K562 (cell line): ENCODE results near the gene STIM1. TPM values are rescaled to one million over a fixed set of nuclear protein-coding genes. Genes with fewer than 3 reads are reported as not detected.
A peak's percentile ranks its signal among the peaks of the same experiment; 100 is the strongest.

Experiments
- GMEB1 ChIP-seq: fragments of 250-450 bp; sonication (Bioruptor Pico); IDR thresholded peaks from 2 replicates; pipeline ENCODE4 v1.4.0; 2020; ENCODE audit warnings: mild to moderate bottlenecking
- HDAC1 ChIP-seq, 2 experiments: fragments of 450-650 bp; IDR thresholded peaks; 2 replicates each; pipeline ENCODE4 v1.6.1; 2016 to 2017; ENCODE audit warnings: inconsistent platforms in 1 of 2, mild to moderate bottlenecking in 1 of 2, moderate library complexity in 1 of 2
- HEY1 ChIP-seq: fragments of 250-450 bp; sonication (Bioruptor Pico); IDR thresholded peaks from 2 replicates; pipeline ENCODE4 v1.5.0; 2020; ENCODE audit warnings: mild to moderate bottlenecking, moderate library complexity, borderline replicate concordance
- HLTF ChIP-seq: fragments of 450-650 bp; IDR thresholded peaks from 2 replicates; pipeline ENCODE4 v1.6.1; 2016
- MEF2D ChIP-seq: conservative IDR thresholded peaks from 2 replicates; pipeline ENCODE4 v1.6.1; 2016; ENCODE audit warnings: low read depth, missing genetic modification characterization, missing compliant biosample characterization
- NFE2L1 ChIP-seq: fragments of 450-650 bp; IDR thresholded peaks from 2 replicates; pipeline ENCODE4 v1.6.1; 2016; ENCODE audit warnings: missing genetic modification characterization, low read depth, mild to moderate bottlenecking, missing compliant biosample characterization, moderate library complexity, borderline replicate concordance
- NFRKB ChIP-seq: fragments of 450-650 bp; IDR thresholded peaks from 2 replicates; pipeline ENCODE4 v1.6.1; 2016; ENCODE audit warnings: low read depth
- POLR2H ChIP-seq: IDR thresholded peaks from 2 replicates; pipeline ENCODE4 v1.6.1; 2016; ENCODE audit warnings: missing genetic modification characterization, low read depth, mild to moderate bottlenecking, control low read depth, missing compliant biosample characterization, moderate library complexity
- RNF2 ChIP-seq: sonication (generic); IDR thresholded peaks from 2 replicates; pipeline ENCODE4 v1.6.1; 2016
- SMAD4 ChIP-seq: fragments of 250-450 bp; sonication (Bioruptor Pico); conservative IDR thresholded peaks from 2 replicates; pipeline ENCODE4 v1.8.0; 2021; ENCODE audit warnings: inconsistent platforms, mild to moderate bottlenecking, moderate library complexity
- SP1 ChIP-seq: sonication (generic); formaldehyde crosslinking; IDR thresholded peaks from 2 replicates; pipeline ENCODE4 v1.8.1; 2022; ENCODE audit warnings: mild to moderate bottlenecking, missing genetic modification reagents
- ZKSCAN3 ChIP-seq: fragments of 250-450 bp; sonication (Bioruptor Pico); IDR thresholded peaks from 2 replicates; pipeline ENCODE4 v1.4.0; 2020
- ZNF224 ChIP-seq: sonication (generic); formaldehyde crosslinking; IDR thresholded peaks from 2 replicates; pipeline ENCODE4 v1.8.0; 2022; ENCODE audit warnings: mild to moderate bottlenecking, missing genetic modification reagents
- polyA plus RNA-seq, 8 experiments: library from polyadenylated mRNA; depleted of rRNA in 4 of 8; stranded (reverse) in 5 of 8; unstranded in 3 of 8; fragments of >200 nt; fragmentation: Nextera tagmentation in 2 of 8; fragmentation: Illumina TruSeq in 1 of 8; extraction: Ambion mirVana in 2 of 8; extraction: Trizol in 1 of 8; gene quantifications; 2 replicates each; pipeline versions ENCODE4 v1.2.1 to v1.2.3, GENCODE V29; 2011 to 2014; ENCODE audit warnings: inconsistent platforms in 1 of 8, missing spikeins in 1 of 8
- total RNA-seq, 7 experiments: library from RNA; depleted of rRNA in 6 of 7; stranded (reverse); fragments of >200 nt in 6 of 7; fragmentation: Illumina TruSeq in 2 of 7; extraction: Trizol in 2 of 7; gene quantifications; 2 replicates each; pipeline versions ENCODE4 v1.2.1 to v1.2.3, GENCODE V29; 2011 to 2021; ENCODE audit warnings: low replicate concordance in 1 of 7
- TF ChIP-seq, protein P1 (sequence below), 2 experiments: fragments of 450-650 bp in 1 of 2; IDR thresholded peaks; 2 replicates each; pipeline ENCODE4 v1.6.1; 2011 to 2017; ENCODE audit warnings: low read depth in 2 of 2, antibody characterized with exemption in 1 of 2, borderline replicate concordance in 1 of 2, low read length in 1 of 2, mild to moderate bottlenecking in 1 of 2, mixed read lengths in 1 of 2; ENCODE audit not compliant: control insufficient read depth in 1 of 2
- TF ChIP-seq, protein P2 (sequence below): fragments of 450-650 bp; IDR thresholded peaks from 2 replicates; pipeline ENCODE4 v1.6.1; 2016; ENCODE audit warnings: antibody characterized with exemption
- TF ChIP-seq, protein P3 (sequence below), 2 experiments: fragments of 450-650 bp in 1 of 2; sonication (generic) in 1 of 2; formaldehyde crosslinking in 1 of 2; IDR thresholded peaks in 1 of 2; conservative IDR thresholded peaks in 1 of 2; 2 replicates each; pipeline versions ENCODE4 v1.6.1 to v1.8.1; 2016 to 2023; ENCODE audit warnings: mild to moderate bottlenecking in 2 of 2, moderate library complexity in 2 of 2, inconsistent platforms in 1 of 2, missing genetic modification reagents in 1 of 2
- TF ChIP-seq, protein P4 (sequence below): fragments of 450-650 bp; formaldehyde crosslinking; IDR thresholded peaks from 2 replicates; pipeline ENCODE4 v1.4.0; 2020; ENCODE audit warnings: mild to moderate bottlenecking, moderate library complexity

STIM1 gene
- total and polyA plus RNA-seq, 9 of the 15 experiments (the other 6 are each of a cell fraction or from before 2014, with no cell fraction given), result 7.7 to 50.5 (median 22.5) TPM

- TF ChIP-seq, protein P1, sequence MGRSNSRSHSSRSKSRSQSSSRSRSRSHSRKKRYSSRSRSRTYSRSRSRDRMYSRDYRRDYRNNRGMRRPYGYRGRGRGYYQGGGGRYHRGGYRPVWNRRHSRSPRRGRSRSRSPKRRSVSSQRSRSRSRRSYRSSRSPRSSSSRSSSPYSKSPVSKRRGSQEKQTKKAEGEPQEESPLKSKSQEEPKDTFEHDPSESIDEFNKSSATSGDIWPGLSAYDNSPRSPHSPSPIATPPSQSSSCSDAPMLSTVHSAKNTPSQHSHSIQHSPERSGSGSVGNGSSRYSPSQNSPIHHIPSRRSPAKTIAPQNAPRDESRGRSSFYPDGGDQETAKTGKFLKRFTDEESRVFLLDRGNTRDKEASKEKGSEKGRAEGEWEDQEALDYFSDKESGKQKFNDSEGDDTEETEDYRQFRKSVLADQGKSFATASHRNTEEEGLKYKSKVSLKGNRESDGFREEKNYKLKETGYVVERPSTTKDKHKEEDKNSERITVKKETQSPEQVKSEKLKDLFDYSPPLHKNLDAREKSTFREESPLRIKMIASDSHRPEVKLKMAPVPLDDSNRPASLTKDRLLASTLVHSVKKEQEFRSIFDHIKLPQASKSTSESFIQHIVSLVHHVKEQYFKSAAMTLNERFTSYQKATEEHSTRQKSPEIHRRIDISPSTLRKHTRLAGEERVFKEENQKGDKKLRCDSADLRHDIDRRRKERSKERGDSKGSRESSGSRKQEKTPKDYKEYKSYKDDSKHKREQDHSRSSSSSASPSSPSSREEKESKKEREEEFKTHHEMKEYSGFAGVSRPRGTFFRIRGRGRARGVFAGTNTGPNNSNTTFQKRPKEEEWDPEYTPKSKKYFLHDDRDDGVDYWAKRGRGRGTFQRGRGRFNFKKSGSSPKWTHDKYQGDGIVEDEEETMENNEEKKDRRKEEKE (IDR thresholded peaks at IDR 0.05; ENCODE audit: borderline replicate concordance in 1 of 2, control insufficient read depth in 1 of 2, low read depth in 2 of 2, low read length in 1 of 2), result no peak
- no peak for TF ChIP-seq ZKSCAN3 (CRISPR knock-in tag)
- TF ChIP-seq POLR2H, result peak; percentile 87
- TF ChIP-seq SMAD4, result peak; percentile 47; the same call in 1 of the 2 replicates
- TF ChIP-seq, protein P2, sequence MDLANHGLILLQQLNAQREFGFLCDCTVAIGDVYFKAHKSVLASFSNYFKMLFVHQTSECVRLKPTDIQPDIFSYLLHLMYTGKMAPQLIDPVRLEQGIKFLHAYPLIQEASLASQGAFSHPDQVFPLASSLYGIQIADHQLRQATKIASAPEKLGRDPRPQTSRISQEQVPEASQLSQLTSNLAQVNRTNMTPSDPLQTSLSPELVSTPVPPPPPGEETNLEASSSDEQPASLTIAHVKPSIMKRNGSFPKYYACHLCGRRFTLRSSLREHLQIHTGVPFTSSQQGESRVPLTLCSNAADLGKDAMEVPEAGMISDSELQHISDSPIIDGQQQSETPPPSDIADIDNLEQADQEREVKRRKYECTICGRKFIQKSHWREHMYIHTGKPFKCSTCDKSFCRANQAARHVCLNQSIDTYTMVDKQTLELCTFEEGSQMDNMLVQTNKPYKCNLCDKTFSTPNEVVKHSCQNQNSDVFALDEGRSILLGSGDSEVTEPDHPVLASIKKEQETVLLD, result no peak
- no peak for TF ChIP-seq ZNF224 (CRISPR knock-in tag)
- TF ChIP-seq NFE2L1 (tag), result 0 out of 2 replicates have a peak, but pooled peaks have one; percentile 20
- peak; percentile 57; the same call in 1 of the 2 replicates for TF ChIP-seq MEF2D (tag)
- no peak for TF ChIP-seq HLTF
- TF ChIP-seq, protein P3, sequence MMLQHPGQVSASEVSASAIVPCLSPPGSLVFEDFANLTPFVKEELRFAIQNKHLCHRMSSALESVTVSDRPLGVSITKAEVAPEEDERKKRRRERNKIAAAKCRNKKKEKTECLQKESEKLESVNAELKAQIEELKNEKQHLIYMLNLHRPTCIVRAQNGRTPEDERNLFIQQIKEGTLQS (IDR thresholded peaks at IDR 0.05), result peak; percentile 97
- TF ChIP-seq, protein P3 (CRISPR knock-in tag; conservative IDR thresholded peaks at IDR 0.05), result no peak; the same call in 1 of the 2 replicates
- peak; percentile 75 for TF ChIP-seq RNF2
- TF ChIP-seq NFRKB, result 0 out of 2 replicates have a peak, but pooled peaks have one; percentile 28
- TF ChIP-seq HDAC1 (IDR thresholded peaks at IDR 0.05), result peak in 1 of 2 experiments; percentile 36; a peak in 1 of 4 replicates
- no peak for TF ChIP-seq HEY1 (CRISPR knock-in tag)
- 0 out of 2 replicates have a peak, but pooled peaks have one; percentile 21 for TF ChIP-seq SP1 (CRISPR knock-in tag)
- TF ChIP-seq, protein P4, sequence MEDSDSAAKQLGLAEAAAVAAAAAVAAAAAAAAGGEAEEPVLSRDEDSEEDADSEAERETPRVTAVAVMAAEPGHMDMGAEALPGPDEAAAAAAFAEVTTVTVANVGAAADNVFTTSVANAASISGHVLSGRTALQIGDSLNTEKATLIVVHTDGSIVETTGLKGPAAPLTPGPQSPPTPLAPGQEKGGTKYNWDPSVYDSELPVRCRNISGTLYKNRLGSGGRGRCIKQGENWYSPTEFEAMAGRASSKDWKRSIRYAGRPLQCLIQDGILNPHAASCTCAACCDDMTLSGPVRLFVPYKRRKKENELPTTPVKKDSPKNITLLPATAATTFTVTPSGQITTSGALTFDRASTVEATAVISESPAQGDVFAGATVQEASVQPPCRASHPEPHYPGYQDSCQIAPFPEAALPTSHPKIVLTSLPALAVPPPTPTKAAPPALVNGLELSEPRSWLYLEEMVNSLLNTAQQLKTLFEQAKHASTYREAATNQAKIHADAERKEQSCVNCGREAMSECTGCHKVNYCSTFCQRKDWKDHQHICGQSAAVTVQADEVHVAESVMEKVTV (CRISPR knock-in tag), result 0 out of 2 replicates have a peak, but pooled peaks have one; percentile 16
- no peak for TF ChIP-seq GMEB1 (CRISPR knock-in tag)
These were observed 64.8 kb downstream of the STIM1 start (continued) for GRCh38 chr11:3920148-3920852.
